ENCODE results near the gene TRPM3.

- TF ChIP-seq CTCF (IDR thresholded peaks at IDR 0.05; ENCODE audit: insufficient read depth, low read length) (no peak), SPI1 (IDR thresholded peaks at IDR 0.05; ENCODE audit: borderline replicate concordance, low read depth) (no peak)
These were observed 562.3 kb downstream of the TRPM3 start for GRCh38 chr9:70559102-70559501.
